RWPE2 (cell line): Measurements from ENCODE around the gene GALNT17.

ENCODE experiments used
- ATAC-seq: fragments of 200-7000 bp; cut with Tn5 transposase; 3 replicates; pipeline ENCODE4 v1.9.1; 2021; ENCODE audit warnings: low read depth
- DNase-seq: peaks from one replicate; pipeline ENCODE4 v3.0.0-alpha.2; 2020; ENCODE audit warnings: low spot score
- H3K27ac ChIP-seq: fragments of 450-650 bp; 2 replicates; pipeline ENCODE4 v1.5.1; 2017; ENCODE audit warnings: mild to moderate bottlenecking; ENCODE audit not compliant: poor library complexity, severe bottlenecking
- H3K27me3 ChIP-seq: fragments of 250-450 bp; sonication (Bioruptor Pico); 2 replicates; pipeline ENCODE4 v1.5.1; 2021; ENCODE audit warnings: mild to moderate bottlenecking, moderate library complexity; ENCODE audit not compliant: insufficient read depth, poor library complexity, severe bottlenecking
- H3K36me3 ChIP-seq: fragments of 250-450 bp; sonication (Bioruptor Pico); 2 replicates; pipeline ENCODE4 v1.5.1; 2020; ENCODE audit warnings: low read depth, mild to moderate bottlenecking, moderate library complexity
- H3K4me1 ChIP-seq: fragments of 250-450 bp; sonication (Bioruptor Pico); 2 replicates; pipeline ENCODE4 v1.5.1; 2021; ENCODE audit warnings: mild to moderate bottlenecking, moderate library complexity; ENCODE audit not compliant: insufficient read depth, poor library complexity, severe bottlenecking
- H3K4me3 ChIP-seq: fragments of 250-450 bp; sonication (Bioruptor Pico); 2 replicates; pipeline ENCODE4 v1.5.1; 2021; ENCODE audit warnings: mild to moderate bottlenecking, moderate library complexity; ENCODE audit not compliant: severe bottlenecking
- H3K9me3 ChIP-seq: fragments of 250-450 bp; sonication (Bioruptor Pico); 2 replicates; pipeline ENCODE4 v1.5.1; 2021; ENCODE audit warnings: mild to moderate bottlenecking, moderate library complexity; ENCODE audit not compliant: severe bottlenecking
- TF ChIP-seq, protein P1 (sequence below): fragments of 450-650 bp; IDR thresholded peaks from one replicate; pipeline ENCODE4 v1.5.1; 2017; ENCODE audit warnings: mild to moderate bottlenecking, moderate library complexity; ENCODE audit not compliant: poor library complexity, severe bottlenecking

GALNT17 gene

DNA sequence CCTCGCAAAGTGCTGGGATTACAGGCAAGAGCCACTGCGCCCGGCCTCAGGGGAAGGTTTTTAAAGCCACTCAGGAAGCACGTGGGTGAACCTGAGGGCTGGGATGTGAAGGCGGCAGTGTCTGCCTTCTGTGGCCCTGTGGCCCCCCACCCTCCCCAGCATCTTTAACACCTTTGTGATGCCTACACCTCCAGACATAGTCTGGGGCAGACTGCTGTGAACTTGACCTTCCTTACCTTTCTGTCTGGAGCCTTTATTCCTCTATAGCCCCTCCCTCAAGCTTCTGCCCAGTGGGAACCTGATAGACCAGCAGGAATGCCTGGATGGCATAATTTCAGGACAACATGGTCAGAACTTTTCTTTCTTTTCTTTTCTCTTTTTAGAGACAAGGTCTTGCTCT, 550.2 kb downstream of the GALNT17 start:
- Histone ChIP-seq H3K27ac (no peak overlapping the region), H3K27me3 (no peaks in the 10 kb centered on the region), H3K4me3 (no peak overlapping the region), H3K36me3 (no peaks in the 10 kb centered on the region), H3K4me1 (no peaks in the 10 kb centered on the region), H3K9me3 (peaks cover 2% of the 10 kb centered on the region)
- ATAC-seq: no peak
- DNase-seq: no peak
- TF ChIP-seq, protein P1, sequence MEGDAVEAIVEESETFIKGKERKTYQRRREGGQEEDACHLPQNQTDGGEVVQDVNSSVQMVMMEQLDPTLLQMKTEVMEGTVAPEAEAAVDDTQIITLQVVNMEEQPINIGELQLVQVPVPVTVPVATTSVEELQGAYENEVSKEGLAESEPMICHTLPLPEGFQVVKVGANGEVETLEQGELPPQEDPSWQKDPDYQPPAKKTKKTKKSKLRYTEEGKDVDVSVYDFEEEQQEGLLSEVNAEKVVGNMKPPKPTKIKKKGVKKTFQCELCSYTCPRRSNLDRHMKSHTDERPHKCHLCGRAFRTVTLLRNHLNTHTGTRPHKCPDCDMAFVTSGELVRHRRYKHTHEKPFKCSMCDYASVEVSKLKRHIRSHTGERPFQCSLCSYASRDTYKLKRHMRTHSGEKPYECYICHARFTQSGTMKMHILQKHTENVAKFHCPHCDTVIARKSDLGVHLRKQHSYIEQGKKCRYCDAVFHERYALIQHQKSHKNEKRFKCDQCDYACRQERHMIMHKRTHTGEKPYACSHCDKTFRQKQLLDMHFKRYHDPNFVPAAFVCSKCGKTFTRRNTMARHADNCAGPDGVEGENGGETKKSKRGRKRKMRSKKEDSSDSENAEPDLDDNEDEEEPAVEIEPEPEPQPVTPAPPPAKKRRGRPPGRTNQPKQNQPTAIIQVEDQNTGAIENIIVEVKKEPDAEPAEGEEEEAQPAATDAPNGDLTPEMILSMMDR: no peak

DNA sequence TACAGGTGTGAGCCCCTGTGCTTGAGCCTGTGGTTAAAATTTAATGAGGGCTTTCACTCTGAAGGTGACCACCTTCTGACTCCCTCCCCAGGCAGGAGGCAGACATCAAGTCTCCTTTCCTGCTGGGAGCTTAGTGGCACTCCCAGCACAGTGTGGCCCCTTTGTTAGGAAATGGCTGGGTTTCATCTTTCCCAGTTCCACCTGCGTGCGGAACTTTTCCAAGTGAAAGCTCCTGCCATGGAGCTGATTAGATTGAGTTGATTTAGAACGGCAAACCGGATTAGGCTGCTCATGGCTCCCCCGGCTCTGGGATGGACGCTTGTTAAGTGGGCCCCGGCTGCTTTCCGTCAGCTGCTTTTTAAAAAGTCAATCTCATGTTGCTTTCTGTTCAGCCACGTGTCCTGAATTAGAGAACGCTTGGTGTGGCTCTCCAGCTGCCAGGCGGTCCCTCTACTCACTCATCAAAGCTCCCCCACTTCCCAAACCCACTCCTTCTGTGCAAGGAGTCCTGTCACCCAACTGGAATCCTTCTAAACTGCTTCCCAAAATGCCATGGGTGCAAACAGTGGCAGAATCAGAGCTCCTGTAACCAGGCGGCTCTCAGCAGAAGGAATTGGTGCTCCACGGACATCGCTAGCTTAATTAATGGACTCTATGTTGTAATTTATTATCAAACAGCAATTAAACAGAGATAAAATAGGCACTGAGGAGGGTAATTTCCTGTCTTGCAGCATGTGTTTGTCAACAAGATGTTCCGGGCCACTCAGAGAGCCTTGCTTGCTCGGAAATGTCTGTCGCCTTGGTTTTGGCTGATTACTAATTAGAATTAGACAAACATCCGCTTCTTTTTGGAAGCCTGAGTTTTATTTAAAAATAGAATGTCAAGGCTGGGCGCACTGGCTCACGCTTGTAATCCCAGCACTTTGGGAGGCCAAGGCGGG, 551.2 kb downstream of the GALNT17 start:
- TF ChIP-seq, protein P1: no peak
- peaks cover 2% of the 10 kb centered on the region for H3K9me3 ChIP-seq
- no peaks in the 10 kb centered on the region for H3K27me3 ChIP-seq
- H3K4me3 ChIP-seq: no peak overlapping the region
- ATAC-seq (no peak), DNase-seq (no peak)
- H3K27ac ChIP-seq: no peak overlapping the region
- no peaks in the 10 kb centered on the region for H3K4me1 ChIP-seq
- H3K36me3 ChIP-seq: no peaks in the 10 kb centered on the region

DNA sequence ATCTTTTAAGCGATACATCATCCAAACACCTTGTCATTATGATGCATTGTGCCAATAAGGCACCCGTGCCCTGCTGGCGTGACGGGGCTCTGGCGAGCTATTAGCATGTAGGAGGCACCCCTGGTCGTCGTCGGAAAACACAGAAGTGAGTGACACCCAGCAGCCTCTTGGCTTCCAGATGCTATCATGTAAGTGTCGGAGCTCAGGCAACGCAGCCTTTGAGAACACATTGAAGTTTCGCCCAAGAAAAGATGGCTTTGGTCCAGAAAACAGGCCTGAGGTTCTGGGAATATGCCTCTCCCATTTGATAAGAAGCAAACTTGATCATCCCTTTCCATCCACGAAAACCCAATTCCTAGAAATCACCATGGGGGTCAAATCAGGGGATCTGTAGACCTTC, 555.3 kb downstream of the GALNT17 start:
- H3K4me3 ChIP-seq: no peak overlapping the region
- DNase-seq (no peak), ATAC-seq (no peak)
- no peaks in the 10 kb centered on the region for H3K27me3 ChIP-seq
- H3K27ac ChIP-seq: no peak overlapping the region
- no peaks in the 10 kb centered on the region for H3K4me1 ChIP-seq
- no peaks in the 10 kb centered on the region for H3K9me3 ChIP-seq
- no peaks in the 10 kb centered on the region for H3K36me3 ChIP-seq
- TF ChIP-seq, protein P1: no peak

DNA sequence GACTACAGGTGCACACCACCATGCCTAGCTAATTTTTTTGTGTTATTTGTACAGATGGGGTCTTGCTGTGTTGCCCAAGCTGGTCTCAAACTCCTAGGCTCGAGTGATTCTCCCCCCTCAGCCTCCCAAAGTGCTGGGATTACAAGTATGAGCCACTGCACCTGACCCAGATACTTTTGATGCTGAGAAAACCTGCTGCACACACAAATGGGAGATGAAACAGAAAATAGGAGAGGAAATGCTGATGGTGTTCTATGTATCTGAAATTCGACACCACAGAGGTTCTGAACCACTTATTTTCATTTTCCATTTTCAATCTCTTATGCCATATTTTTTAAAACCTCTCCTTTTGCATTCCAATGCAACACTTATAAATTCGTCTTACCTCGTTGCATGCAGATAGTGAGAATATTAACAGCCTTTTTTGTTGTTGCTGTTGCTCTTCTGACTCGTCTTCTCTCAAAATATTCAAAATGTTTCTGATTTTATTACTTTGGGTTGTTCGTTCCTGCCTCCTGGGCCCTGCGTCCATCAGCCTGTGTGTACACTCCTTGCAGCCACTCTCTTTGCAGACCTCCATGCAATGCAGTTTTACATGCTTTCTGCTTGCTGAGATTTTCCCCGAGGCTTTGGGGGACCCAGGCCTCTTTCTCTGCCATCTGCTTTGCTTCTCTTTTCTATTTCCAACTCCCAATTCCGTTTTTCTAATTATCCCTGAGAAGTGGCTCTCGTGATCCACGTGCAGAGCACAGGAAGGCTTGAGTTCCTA, 556.1 kb downstream of the GALNT17 start:
- no peaks in the 10 kb centered on the region for H3K9me3 ChIP-seq
- H3K4me1 ChIP-seq: no peaks in the 10 kb centered on the region
- H3K27me3 ChIP-seq: no peaks in the 10 kb centered on the region
- H3K27ac ChIP-seq: no peak overlapping the region
- H3K36me3 ChIP-seq: no peaks in the 10 kb centered on the region
- no peak for DNase-seq
- ATAC-seq: no peak
- H3K4me3 ChIP-seq: no peak overlapping the region
- TF ChIP-seq, protein P1: no peak
